ENCODE results near the gene PDE4D. TPM values are rescaled to one million over a fixed set of nuclear protein-coding genes. Genes with fewer than 3 reads are reported as not detected.

The PDE4D gene
- total RNA-seq, 1 donor from 2014 or later: 28.2 TPM

GRCh38 chr5:59837071-59837470 lies 56.5 kb downstream of the PDE4D start:
- Mint-ChIP-seq H3K4me3 (no peak overlapping the region), H3K36me3 (ENCODE audit: low read depth) (no peaks in the 10 kb centered on the region), H3K27ac (no peak overlapping the region), H3K4me1 (no peaks in the 10 kb centered on the region), H3K9me3 (no peaks in the 10 kb centered on the region), H3K27me3 (peaks cover 3% of the 10 kb centered on the region)
- DNase-seq (no peak), ATAC-seq (ENCODE audit: low read depth) (no peak)
- ChIA-PET POLR2A (no interaction called here), CTCF (interaction anchor here (0.6 kb wide), 1 partner anchor 504 kb away, joined by 3 read pairs; no protein-coding TSS in a partner anchor)
- intact Hi-C loops (cut with micrococcal nuclease): no loop called here
- TF ChIP-seq, protein P1, sequence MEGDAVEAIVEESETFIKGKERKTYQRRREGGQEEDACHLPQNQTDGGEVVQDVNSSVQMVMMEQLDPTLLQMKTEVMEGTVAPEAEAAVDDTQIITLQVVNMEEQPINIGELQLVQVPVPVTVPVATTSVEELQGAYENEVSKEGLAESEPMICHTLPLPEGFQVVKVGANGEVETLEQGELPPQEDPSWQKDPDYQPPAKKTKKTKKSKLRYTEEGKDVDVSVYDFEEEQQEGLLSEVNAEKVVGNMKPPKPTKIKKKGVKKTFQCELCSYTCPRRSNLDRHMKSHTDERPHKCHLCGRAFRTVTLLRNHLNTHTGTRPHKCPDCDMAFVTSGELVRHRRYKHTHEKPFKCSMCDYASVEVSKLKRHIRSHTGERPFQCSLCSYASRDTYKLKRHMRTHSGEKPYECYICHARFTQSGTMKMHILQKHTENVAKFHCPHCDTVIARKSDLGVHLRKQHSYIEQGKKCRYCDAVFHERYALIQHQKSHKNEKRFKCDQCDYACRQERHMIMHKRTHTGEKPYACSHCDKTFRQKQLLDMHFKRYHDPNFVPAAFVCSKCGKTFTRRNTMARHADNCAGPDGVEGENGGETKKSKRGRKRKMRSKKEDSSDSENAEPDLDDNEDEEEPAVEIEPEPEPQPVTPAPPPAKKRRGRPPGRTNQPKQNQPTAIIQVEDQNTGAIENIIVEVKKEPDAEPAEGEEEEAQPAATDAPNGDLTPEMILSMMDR (IDR thresholded peaks at IDR 0.05): no peak

DNA sequence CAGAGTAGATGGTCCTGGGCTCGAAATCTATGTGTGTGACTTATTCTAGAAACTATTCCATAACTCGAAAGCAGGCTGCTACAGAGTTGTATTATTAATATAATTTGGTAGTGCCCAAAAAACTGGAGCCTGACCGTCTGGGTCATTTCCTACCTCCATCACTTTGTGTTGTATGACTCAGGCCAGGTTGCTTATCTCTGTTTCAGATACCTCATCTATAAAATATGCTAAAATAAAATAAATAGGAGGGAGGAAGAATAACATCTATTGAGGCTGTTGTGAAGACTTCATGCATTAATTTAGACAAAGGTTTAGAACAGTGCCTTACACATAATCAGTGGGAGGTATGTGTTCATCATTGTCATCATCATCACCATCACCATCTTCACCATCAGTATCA lies 57.7 kb downstream of the PDE4D start:
- DNase-seq: no peak
- TF ChIP-seq, protein P1 (IDR thresholded peaks at IDR 0.05): no peak
- no peak overlapping the region for H3K27ac Mint-ChIP-seq
- ChIA-PET POLR2A (no interaction called here), CTCF (no interaction called here)
- no peaks in the 10 kb centered on the region for H3K27me3 Mint-ChIP-seq
- no peaks in the 10 kb centered on the region for H3K36me3 Mint-ChIP-seq (ENCODE audit: low read depth)
- no peak overlapping the region for H3K4me3 Mint-ChIP-seq
- H3K9me3 Mint-ChIP-seq: no peaks in the 10 kb centered on the region
- H3K4me1 Mint-ChIP-seq: no peaks in the 10 kb centered on the region
- ATAC-seq (ENCODE audit: low read depth): no peak
- intact Hi-C loops (cut with micrococcal nuclease): no loop called here

GRCh38 chr5:59833448-59833847 lies 60.1 kb downstream of the PDE4D start:
- peaks cover 1% of the 10 kb centered on the region for H3K27me3 Mint-ChIP-seq
- no peak overlapping the region for H3K27ac Mint-ChIP-seq
- H3K36me3 Mint-ChIP-seq (ENCODE audit: low read depth): no peaks in the 10 kb centered on the region
- ATAC-seq (ENCODE audit: low read depth): no peak
- H3K9me3 Mint-ChIP-seq: no peaks in the 10 kb centered on the region
- no peak for DNase-seq
- H3K4me1 Mint-ChIP-seq: no peaks in the 10 kb centered on the region
- H3K4me3 Mint-ChIP-seq: no peak overlapping the region
- CTCF ChIA-PET: no interaction called here
- TF ChIP-seq, protein P1 (IDR thresholded peaks at IDR 0.05): no peak
- POLR2A ChIA-PET: no interaction called here
- intact Hi-C loops (cut with micrococcal nuclease): no loop called here

GRCh38 chr5:59832577-59833301 lies 60.8 kb downstream of the PDE4D start:
- Mint-ChIP-seq H3K9me3 (no peaks in the 10 kb centered on the region), H3K27me3 (peaks cover 1% of the 10 kb centered on the region), H3K27ac (no peak overlapping the region), H3K4me3 (no peak overlapping the region), H3K4me1 (no peaks in the 10 kb centered on the region), H3K36me3 (ENCODE audit: low read depth) (no peaks in the 10 kb centered on the region)
- ChIA-PET CTCF (interaction anchor here (1.4 kb wide), 1 partner anchor 22 kb away, joined by 4 read pairs; no protein-coding TSS in a partner anchor), POLR2A (no interaction called here)
- ATAC-seq (ENCODE audit: low read depth) (no peak), DNase-seq (no peak)
- intact Hi-C loops (cut with micrococcal nuclease): no loop called here
- TF ChIP-seq, protein P1 (IDR thresholded peaks at IDR 0.05): no peak

GRCh38 chr5:59831326-59832010 lies 62.1 kb downstream of the PDE4D start:
- ATAC-seq (ENCODE audit: low read depth) (no peak), DNase-seq (no peak)
- no peak overlapping the region for H3K4me3 Mint-ChIP-seq
- peaks cover 1% of the 10 kb centered on the region for H3K27me3 Mint-ChIP-seq
- ChIA-PET POLR2A (no interaction called here), CTCF (interaction anchor here (1.4 kb wide), 1 partner anchor 21 kb away, joined by 4 read pairs; no protein-coding TSS in a partner anchor)
- H3K9me3 Mint-ChIP-seq: no peaks in the 10 kb centered on the region
- no peak overlapping the region for H3K27ac Mint-ChIP-seq
- H3K4me1 Mint-ChIP-seq: no peaks in the 10 kb centered on the region
- intact Hi-C loops (cut with micrococcal nuclease): no loop called here
- no peaks in the 10 kb centered on the region for H3K36me3 Mint-ChIP-seq (ENCODE audit: low read depth)
- TF ChIP-seq, protein P1 (IDR thresholded peaks at IDR 0.05): no peak
